NB4 (cell line): ENCODE measurements around the gene MS4A4A.

ENCODE experiments used
- DNase-seq: peaks from one replicate; pipeline ENCODE4 v3.0.0; 2010; ENCODE audit warnings: low read depth
- H3K4me3 ChIP-seq: one replicate; pipeline ENCODE4 v1.5.1; 2011; ENCODE audit warnings: mild to moderate bottlenecking, low read depth, low read length, moderate library complexity
- CTCF ChIP-seq: IDR thresholded peaks from one replicate; pipeline ENCODE4 v1.5.1; 2012; ENCODE audit warnings: low read depth, low read length
- MAX ChIP-seq: IDR thresholded peaks from 2 replicates; pipeline ENCODE4 v1.6.1; 2011; ENCODE audit warnings: low read depth, low read length
- MYC ChIP-seq: IDR thresholded peaks from 2 replicates; pipeline ENCODE4 v1.6.1; 2011; ENCODE audit warnings: low read depth, low read length
- POLR2A ChIP-seq: IDR thresholded peaks from 2 replicates; pipeline ENCODE4 v1.6.1; 2011; ENCODE audit warnings: mild to moderate bottlenecking; ENCODE audit not compliant: insufficient read length; ENCODE audit errors: extremely low read depth

MS4A4A gene

GRCh38 chr11:60252213-60253108, 28.0 kb upstream of the MS4A4A start:
- no peak overlapping the region for H3K4me3 ChIP-seq
- DNase-seq: no peak

GRCh38 chr11:60257956-60258722, 22.3 kb upstream of the MS4A4A start:
- no peak overlapping the region for H3K4me3 ChIP-seq
- TF ChIP-seq MAX (no peak), POLR2A (no peak), MYC (no peak)

More at GRCh38 chr11:60252213-60253108, 28.0 kb upstream of the MS4A4A start:
- TF ChIP-seq MYC (no peak), CTCF (no peak), POLR2A (no peak), MAX (no peak)

GRCh38 chr11:60261014-60261413, 19.5 kb upstream of the MS4A4A start:
- TF ChIP-seq MYC (no peak), MAX (no peak), POLR2A (no peak), CTCF (no peak)
- no peak overlapping the region for H3K4me3 ChIP-seq
- no peak for DNase-seq

More at GRCh38 chr11:60257956-60258722, 22.3 kb upstream of the MS4A4A start:
- DNase-seq: no peak

- peak; percentile 36 for DNase-seq
- no peak for TF ChIP-seq CTCF
- H3K4me3 ChIP-seq: no peak overlapping the region
These were observed 17.1 kb upstream of the MS4A4A start for GRCh38 chr11:60263402-60263801.

GRCh38 chr11:60264644-60265043, 15.8 kb upstream of the MS4A4A start:
- no peak overlapping the region for H3K4me3 ChIP-seq
- DNase-seq: no peak
- TF ChIP-seq CTCF (no peak), MAX (no peak), MYC (no peak), POLR2A (no peak)

GRCh38 chr11:60265373-60266214, 14.9 kb upstream of the MS4A4A start:
- H3K4me3 ChIP-seq: no peak overlapping the region
- DNase-seq: peak; percentile 64
- peak; percentile 43 for TF ChIP-seq CTCF
- TF ChIP-seq POLR2A: no peak
